D721Med (cell line): ENCODE measurements around the gene TXLNA.

ENCODE experiments used
- DNase-seq: peaks from one replicate; pipeline ENCODE4 v3.0.0; 2011; ENCODE audit warnings: low spot score; ENCODE audit not compliant: insufficient read length
- FAIRE-seq: peaks from 2 replicates; lab custom pipeline; 2011; peaks lifted over from hg19 to GRCh38; lab: Jason Lieb, UNC
- TF ChIP-seq, protein P1 (sequence below): IDR thresholded peaks from 2 replicates; pipeline ENCODE4 v1.5.1; 2012; ENCODE audit warnings: mild to moderate bottlenecking, control low read depth; ENCODE audit not compliant: insufficient read depth; ENCODE audit errors: missing control alignments

Gene TXLNA

GRCh38 chr1:32239790-32240139 lies 60.3 kb downstream of the TXLNA start:
- no peak for FAIRE-seq
- TF ChIP-seq, protein P1, sequence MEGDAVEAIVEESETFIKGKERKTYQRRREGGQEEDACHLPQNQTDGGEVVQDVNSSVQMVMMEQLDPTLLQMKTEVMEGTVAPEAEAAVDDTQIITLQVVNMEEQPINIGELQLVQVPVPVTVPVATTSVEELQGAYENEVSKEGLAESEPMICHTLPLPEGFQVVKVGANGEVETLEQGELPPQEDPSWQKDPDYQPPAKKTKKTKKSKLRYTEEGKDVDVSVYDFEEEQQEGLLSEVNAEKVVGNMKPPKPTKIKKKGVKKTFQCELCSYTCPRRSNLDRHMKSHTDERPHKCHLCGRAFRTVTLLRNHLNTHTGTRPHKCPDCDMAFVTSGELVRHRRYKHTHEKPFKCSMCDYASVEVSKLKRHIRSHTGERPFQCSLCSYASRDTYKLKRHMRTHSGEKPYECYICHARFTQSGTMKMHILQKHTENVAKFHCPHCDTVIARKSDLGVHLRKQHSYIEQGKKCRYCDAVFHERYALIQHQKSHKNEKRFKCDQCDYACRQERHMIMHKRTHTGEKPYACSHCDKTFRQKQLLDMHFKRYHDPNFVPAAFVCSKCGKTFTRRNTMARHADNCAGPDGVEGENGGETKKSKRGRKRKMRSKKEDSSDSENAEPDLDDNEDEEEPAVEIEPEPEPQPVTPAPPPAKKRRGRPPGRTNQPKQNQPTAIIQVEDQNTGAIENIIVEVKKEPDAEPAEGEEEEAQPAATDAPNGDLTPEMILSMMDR, result no peak

GRCh38 chr1:32240140-32240951 lies 60.9 kb downstream of the TXLNA start:
- FAIRE-seq (no peak), DNase-seq (no peak)
- TF ChIP-seq, protein P1, result peak; percentile 28

More at GRCh38 chr1:32239790-32240139, 60.3 kb downstream of the TXLNA start:
- DNase-seq, result no peak

- TF ChIP-seq, protein P1, result no peak
- DNase-seq (no peak), FAIRE-seq (no peak)
Measured at GRCh38 chr1:32241001-32241763, 61.7 kb downstream of the TXLNA start.

DNA sequence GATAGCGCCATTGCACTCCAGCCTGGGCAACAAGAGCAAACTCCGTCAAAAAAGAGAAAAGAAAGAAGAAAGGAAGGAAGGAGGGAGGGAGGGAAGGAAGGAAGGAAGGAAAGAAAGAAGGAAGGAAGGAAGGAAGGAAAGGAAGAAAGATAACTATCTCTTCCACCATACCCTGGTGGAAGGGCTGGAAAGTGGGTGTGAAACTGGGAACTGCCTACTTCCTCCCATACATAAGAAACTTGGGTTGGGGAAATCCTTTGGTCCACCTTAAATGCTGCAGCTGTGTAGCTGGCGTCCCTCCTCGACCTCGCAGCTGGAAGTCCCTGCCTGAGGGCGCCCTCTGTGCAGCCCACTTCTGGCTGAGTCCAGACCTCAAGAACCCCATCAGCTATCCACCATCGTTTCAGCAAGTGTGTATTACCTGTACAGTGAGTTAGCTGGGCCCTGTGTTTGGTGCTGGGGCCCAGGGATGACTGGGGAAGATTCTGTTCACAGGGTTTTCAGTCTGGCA lies 62.9 kb downstream of the TXLNA start:
- TF ChIP-seq, protein P1, result no peak
- no peak for FAIRE-seq
- DNase-seq, result no peak

- FAIRE-seq (no peak), DNase-seq (no peak)
- TF ChIP-seq, protein P1, result no peak
Measured at GRCh38 chr1:32246888-32247273, 67.4 kb downstream of the TXLNA start, which contains the start of gene FAM167B. TSS of gene FAM167B (plus strand) at chr1:32247222. CDS start at chr1:32247422, 200 bp downstream.

DNA sequence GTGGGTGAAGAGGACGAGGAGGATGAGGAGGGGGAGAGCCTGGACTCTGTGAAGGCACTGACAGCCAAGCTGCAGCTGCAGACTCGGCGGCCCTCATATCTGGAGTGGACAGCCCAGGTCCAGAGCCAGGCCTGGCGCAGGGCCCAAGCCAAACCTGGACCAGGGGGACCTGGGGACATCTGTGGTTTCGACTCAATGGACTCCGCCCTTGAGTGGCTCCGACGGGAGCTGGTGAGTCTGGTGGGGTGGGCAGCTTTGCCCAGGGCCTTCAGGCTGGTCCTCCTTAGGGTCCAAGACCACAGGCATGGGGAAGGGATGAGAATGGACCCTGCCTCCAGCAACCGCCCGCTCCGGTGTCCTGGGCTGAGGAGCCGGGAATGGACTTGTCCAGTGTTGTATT lies 68.0 kb downstream of the TXLNA start:
- FAIRE-seq, result no peak
- no peak for DNase-seq
- TF ChIP-seq, protein P1, result no peak
